Ishikawa (cell line): ENCODE measurements around the gene ATRNL1.

Experiments used
- CEBPB ChIP-seq: IDR thresholded peaks from 2 replicates; pipeline ENCODE4 v1.6.1; 2012
- CREB1 ChIP-seq: IDR thresholded peaks from 2 replicates; pipeline ENCODE4 v1.6.1; 2012; ENCODE audit warnings: low read depth
- EGR1 ChIP-seq: IDR thresholded peaks from 2 replicates; pipeline ENCODE4 v1.6.1; 2012
- EP300 ChIP-seq: IDR thresholded peaks from 2 replicates; pipeline ENCODE4 v1.6.1; 2012; ENCODE audit warnings: borderline replicate concordance
- FOXM1 ChIP-seq: IDR thresholded peaks from 2 replicates; pipeline ENCODE4 v1.6.1; 2012; ENCODE audit warnings: low read depth, borderline replicate concordance
- MAX ChIP-seq: IDR thresholded peaks from 2 replicates; pipeline ENCODE4 v1.6.1; 2012
- RAD21 ChIP-seq: IDR thresholded peaks from 2 replicates; pipeline ENCODE4 v1.6.1; 2012; ENCODE audit warnings: low read depth
- REST ChIP-seq: IDR thresholded peaks from 2 replicates; pipeline ENCODE4 v1.6.1; 2012; ENCODE audit warnings: low read depth, mild to moderate bottlenecking
- YY1 ChIP-seq: IDR thresholded peaks from 2 replicates; pipeline ENCODE4 v1.6.1; 2012; ENCODE audit warnings: low read depth
- ZBTB7A ChIP-seq: IDR thresholded peaks from 2 replicates; pipeline ENCODE4 v1.6.1; 2012; ENCODE audit warnings: low read depth

GRCh38 chr10:115802911-115803310, 709.7 kb downstream of the ATRNL1 start:
- TF ChIP-seq EP300 = no peak
- TF ChIP-seq ZBTB7A = no peak
- no peak for TF ChIP-seq CREB1
- TF ChIP-seq FOXM1 = no peak
- no peak for TF ChIP-seq YY1
- no peak for TF ChIP-seq CEBPB
- no peak for TF ChIP-seq REST
- TF ChIP-seq MAX = no peak
- TF ChIP-seq EGR1 = no peak
- TF ChIP-seq RAD21 = no peak
